NCI-H774 (cell line): ENCODE results near the gene WFDC8.

Experiments
- DNase-seq: peaks from one replicate; lab custom pipeline; 2025; lab: John Stamatoyannopoulos, UW

Gene WFDC8

DNA sequence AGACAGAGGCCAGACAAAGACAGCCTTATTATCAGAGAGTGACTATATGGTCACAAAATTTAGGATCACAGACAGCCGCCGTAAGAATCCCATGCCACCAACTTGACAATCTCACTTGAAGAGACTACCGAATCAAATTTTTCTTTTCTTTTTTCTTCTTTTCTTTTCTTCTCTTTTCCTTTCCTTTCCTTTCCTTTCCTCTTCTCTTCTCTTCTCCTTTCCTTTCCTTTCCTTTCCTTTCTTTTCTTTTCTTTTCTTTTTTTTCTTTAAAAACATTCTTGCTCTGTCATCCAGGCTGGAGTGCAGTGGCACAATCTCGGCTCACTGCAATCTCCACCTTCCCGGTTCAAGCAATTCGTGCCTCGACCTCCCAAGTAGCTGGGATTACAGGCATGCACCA is 30.7 kb downstream of the WFDC8 start:
- DNase-seq, result no peak

GRCh38 chr20:45547206-45547770 is 31.8 kb downstream of the WFDC8 start, which contains the start of gene EPPIN:
Gene EPPIN (minus strand): TSS chr20:45547401. CDS start chr20:45547357, 44 bp downstream.
- no peak for DNase-seq

DNA sequence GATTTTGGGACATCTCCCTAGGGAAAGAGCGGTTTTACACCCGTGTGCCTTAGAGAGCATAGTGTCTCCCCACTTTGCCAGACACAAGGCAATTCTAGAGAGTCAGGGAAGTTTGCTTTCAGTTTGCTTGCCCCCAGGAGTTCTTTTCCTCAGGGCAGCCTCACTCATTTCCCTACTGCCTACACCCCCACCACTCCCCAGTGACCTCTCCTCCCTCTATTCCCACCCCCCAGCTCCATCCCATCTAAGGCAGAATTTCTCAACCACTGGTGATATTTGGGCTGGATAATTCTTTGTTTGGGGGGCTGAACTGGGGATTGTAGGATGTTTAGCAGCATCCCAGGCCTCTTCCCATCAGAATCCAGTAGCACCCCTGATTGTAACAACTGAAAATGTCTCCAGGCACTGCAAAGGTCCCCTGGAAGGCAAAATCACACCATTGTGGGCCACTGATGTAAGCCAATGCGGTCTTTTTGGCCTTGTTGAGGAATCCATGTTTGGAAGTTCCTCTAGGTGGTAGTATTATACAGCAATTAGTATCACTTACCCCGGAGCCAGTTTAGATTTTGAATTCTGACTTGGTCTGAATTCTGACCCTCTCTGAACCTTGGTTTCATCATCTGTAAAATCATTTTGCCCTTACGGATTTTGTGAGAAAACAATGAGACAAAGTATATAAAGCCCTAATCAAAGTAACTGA is 33.2 kb downstream of the WFDC8 start:
- no peak for DNase-seq

GRCh38 chr20:45545351-45545750 is 33.7 kb downstream of the WFDC8 start:
- DNase-seq, result no peak

DNA sequence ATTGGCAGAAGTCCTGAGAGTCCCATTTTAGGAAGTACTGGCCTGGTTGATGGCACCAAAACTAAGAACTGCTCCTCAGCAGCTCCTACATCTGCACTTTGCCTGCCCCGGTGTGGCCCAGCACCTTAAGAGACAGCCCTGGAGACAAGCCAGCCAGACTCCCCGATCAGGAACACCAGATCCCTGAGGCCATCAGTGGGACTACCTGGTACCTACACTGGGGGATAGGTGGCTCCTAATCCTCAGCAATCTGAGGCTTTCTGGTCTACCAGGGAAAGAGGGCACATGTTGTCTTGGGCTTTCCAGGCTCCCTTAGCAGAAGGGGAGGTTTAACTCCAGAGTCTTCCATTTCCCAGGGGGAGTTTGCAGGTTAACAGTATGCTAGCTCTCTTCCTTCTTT is 39.7 kb downstream of the WFDC8 start, which contains the start of gene WFDC6:
WFDC6 (minus strand) TSS at position 101 of the 400 bp plus-strand sequence; CDS start at position 26, 75 bp downstream.
- no peak for DNase-seq

- DNase-seq, result no peak
These were observed 40.8 kb downstream of the WFDC8 start for GRCh38 chr20:45538209-45538799.

DNA sequence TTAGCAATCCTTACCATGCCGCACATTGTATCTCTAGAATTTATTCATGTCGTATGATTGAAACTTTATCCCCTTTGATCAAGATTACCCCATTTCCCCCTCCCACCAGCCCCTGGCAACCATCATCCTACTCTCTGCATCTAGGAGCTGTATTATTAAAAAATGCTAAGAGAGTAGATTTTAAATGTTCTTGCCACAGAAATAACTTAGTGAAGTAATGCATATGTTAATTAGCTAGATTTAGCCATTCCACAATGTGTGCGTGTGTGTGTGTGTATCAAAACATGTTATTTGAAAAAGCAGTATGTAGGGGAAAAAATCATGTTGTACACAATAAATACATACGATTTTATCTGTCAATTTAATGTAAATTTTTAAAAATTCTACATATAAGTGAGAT is 51.8 kb downstream of the WFDC8 start:
- no peak for DNase-seq

DNA sequence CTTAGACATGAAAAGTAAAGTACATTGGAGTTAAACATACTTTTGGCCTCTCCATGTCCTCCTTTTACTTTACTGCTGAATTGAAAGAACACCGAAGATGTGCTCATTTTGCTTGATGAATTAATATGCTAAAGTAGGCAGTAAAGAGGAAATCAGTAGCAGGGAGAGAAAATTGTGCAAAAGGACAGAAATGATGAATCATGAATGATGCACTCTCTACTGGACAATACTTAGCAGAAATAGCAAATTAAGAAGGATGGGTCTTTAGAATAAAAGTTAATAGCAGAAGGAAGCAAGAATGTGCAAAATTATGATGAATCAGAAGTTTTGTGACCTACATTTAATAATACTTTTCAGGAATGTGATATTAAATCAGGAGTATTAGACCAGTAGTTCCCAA is 55.3 kb downstream of the WFDC8 start:
- DNase-seq, result no peak

- no peak for DNase-seq
These were observed 60.8 kb downstream of the WFDC8 start for GRCh38 chr20:45518282-45518681.

DNA sequence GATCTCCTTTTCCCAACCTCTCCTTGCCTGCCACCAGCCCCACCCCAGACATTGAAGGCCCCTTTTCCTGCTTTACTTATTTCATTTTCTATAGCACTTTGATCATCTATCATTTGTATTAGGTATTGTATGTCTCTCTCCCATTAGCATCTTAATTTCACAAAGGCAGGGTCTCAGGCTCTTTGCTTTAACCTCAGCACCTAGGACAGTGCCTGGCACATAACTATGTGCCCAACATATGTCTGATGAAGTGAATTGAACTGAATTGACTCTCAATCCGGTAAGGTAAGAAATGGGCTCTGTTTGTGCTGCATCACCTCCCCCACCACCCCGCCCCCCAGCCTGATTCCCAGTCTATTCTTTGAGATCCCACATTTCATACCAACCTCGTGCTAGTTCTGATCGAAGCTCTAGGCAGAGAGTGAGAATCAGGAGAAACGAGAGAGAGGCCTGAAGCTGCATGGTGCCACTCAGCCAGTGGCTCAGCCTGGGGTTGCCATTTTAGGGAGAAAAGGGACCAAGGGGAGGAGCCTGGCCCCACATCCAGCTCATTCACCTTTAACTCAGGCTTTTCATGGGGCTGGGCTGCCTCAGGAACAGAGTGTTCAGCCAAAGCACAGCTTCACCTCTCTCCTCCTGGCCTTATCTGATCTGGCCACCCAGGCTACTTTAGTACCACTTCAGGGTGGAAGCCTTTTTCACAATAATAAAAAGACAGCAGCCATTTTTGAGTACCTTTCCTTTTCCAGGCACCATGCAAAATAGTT is 63.8 kb downstream of the WFDC8 start, which contains the start of gene SPINT3:
SPINT3 (minus strand) TSS at position 476 of the 767 bp plus-strand sequence; CDS start at position 462, 14 bp downstream.
- DNase-seq, result no peak

DNA sequence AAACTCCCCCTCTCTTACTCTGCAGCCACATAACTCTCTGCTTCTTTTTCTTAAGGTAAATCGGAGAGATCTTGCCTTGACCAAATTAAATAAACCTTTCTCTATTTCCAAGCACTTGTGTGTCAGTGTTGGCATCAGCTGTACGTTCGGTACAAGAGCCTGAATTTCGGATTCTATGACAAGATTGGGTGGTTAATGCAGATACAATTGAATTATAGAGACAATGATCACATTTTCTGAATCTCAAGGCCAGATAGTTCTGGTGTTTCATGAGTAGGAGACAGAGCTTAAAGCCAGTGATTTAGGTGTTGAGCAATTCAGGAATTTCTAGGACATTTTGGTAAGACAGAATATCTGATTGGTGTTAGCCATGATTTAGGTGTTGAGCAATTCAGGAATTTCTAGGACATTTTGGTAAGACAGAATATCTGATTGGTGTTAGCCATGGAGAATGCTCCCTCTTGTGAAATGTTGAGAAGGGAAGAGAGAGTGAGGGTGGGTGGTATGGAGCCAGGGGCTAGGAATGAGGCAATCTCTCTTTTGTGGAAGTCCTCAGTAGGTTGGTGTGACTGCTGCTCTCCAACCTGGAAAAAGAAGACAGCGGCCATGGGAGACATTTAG is 68.7 kb downstream of the WFDC8 start:
- DNase-seq, result no peak

DNA sequence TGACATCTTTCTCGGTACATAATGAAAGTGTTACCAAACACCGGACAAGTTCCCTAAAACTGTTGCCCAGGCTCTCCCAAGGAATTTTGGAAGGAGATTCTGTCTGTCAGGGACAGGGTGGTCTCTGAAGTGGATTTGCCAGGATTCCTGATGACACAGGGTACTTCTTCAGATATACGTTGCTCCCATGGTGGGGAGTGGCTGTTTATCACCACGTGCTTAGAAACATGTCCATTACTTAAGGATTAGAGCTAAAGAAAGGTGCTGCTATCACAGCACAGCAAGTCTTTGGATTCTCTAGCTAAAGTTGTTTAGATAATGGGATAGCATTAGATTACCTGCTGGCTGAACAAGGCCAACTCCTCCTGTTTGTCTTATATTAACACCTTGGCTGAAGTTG is 70.0 kb downstream of the WFDC8 start:
- DNase-seq, result no peak

GRCh38 chr20:45508068-45508886 is 70.8 kb downstream of the WFDC8 start:
- no peak for DNase-seq

DNA sequence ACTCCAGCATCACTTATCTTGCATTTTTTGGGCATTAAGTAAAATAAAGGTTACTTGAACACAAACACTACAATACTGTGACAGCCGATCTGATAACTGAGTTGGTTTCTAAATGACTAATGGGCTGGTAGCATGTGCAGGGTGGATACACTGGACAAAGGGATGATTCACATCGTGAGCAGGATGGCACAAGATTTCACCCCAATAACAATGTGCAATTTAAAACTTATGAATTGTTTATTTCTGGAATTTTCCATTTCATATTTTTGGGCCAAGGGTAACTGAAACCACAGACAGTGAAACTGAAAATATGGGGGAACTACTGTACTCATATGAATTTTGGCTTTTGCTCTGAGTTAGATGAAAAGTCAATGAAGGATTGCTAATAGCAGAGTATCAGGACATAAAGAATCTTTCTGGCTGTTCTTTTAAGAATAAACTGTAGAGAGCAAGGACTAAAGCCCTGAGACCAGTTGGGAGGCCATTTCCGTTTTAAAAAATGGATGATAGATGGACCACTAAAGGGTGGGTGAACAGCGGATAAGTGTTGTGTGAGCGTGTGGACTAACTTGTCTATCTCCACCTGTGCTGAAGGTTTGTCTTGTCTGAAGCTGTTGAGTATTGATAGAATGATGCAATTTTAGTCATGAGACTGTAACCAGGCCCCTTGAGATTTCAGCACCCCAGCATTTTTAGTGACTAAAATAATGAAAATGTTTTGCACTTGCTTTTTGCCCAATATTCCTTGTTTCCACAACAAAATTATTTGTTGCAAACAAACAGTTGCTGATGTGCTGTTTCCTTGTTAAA is 71.9 kb downstream of the WFDC8 start:
- DNase-seq, result no peak

DNA sequence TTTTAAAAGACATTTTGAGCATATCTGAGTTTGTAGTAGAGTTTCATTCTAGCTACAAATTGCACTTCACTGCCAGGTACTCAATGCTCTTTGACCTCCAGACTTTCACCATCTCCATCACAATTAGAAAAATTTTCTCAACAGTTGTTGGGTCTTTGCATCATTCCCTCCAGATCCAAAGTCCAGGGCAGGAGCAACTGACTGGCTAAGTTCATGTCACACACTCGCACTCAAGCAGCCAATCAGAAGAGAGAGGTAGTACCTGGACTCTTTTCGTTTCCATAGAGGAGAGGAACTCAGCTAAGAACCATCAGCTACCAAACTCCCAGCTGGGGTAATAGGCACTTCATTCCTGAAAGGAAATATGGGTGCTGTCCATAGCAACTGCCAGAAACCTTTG is 72.7 kb downstream of the WFDC8 start:
- DNase-seq, result no peak

GRCh38 chr20:45503403-45503802 is 75.7 kb downstream of the WFDC8 start:
- DNase-seq, result no peak

- no peak for DNase-seq
These were observed 76.5 kb downstream of the WFDC8 start for GRCh38 chr20:45502561-45502960.
